HepG2 (cell line): ENCODE data around the gene RNU11. TPM values are rescaled to one million over a fixed set of nuclear protein-coding genes. Genes with fewer than 3 reads are reported as not detected.

Experiments
- ARID2 ChIP-seq: sonication (generic); formaldehyde crosslinking; IDR thresholded peaks from 2 replicates; pipeline ENCODE4 v1.8.1; 2022; ENCODE audit warnings: mild to moderate bottlenecking, missing genetic modification reagents, borderline replicate concordance
- CTCF ChIP-seq: sonication (generic); formaldehyde crosslinking; IDR thresholded peaks from 2 replicates; pipeline ENCODE4 v1.5.0; 2020; ENCODE audit warnings: mild to moderate bottlenecking, missing genetic modification reagents, moderate library complexity
- DNMT3B ChIP-seq: conservative IDR thresholded peaks from 2 replicates; pipeline ENCODE4 v1.6.1; 2016; ENCODE audit warnings: missing biosample characterization, control low read depth
- FOXJ3 ChIP-seq: sonication (generic); formaldehyde crosslinking; IDR thresholded peaks from 2 replicates; pipeline ENCODE4 v1.4.0; 2020; ENCODE audit warnings: missing genetic modification reagents, mild to moderate bottlenecking, borderline replicate concordance
- FOXO4 ChIP-seq: sonication (generic); formaldehyde crosslinking; conservative IDR thresholded peaks from 2 replicates; pipeline ENCODE4 v1.8.1; 2023; ENCODE audit warnings: missing genetic modification reagents
- HOXA7 ChIP-seq: sonication (generic); formaldehyde crosslinking; IDR thresholded peaks from 2 replicates; pipeline ENCODE4 v1.8.1; 2022; ENCODE audit warnings: mild to moderate bottlenecking, missing genetic modification reagents, moderate library complexity
- MXD4 ChIP-seq: IDR thresholded peaks from 2 replicates; pipeline ENCODE4 v1.6.1; 2016; ENCODE audit warnings: mild to moderate bottlenecking, missing biosample characterization, missing genetic modification reagents
- NFKB2 ChIP-seq: sonication (generic); formaldehyde crosslinking; IDR thresholded peaks from 2 replicates; pipeline ENCODE4 v1.4.0; 2020; ENCODE audit warnings: missing genetic modification reagents, borderline replicate concordance
- NR0B2 ChIP-seq: sonication (generic); formaldehyde crosslinking; IDR thresholded peaks from 2 replicates; pipeline ENCODE4 v1.4.0; 2020; ENCODE audit warnings: mild to moderate bottlenecking, missing genetic modification reagents
- PHB2 ChIP-seq: fragments of 450-650 bp; IDR thresholded peaks from 2 replicates; pipeline ENCODE4 v1.6.1; 2018; ENCODE audit not compliant: partially characterized antibody
- ZFY ChIP-seq: sonication (generic); formaldehyde crosslinking; IDR thresholded peaks from 2 replicates; pipeline ENCODE4 v1.4.0; 2020; ENCODE audit warnings: missing genetic modification reagents
- ZHX1 ChIP-seq: sonication (generic); formaldehyde crosslinking; IDR thresholded peaks from 2 replicates; pipeline ENCODE4 v1.8.1; 2022; ENCODE audit warnings: low read depth, mild to moderate bottlenecking, missing genetic modification reagents
- ZNF687 ChIP-seq: sonication (generic); formaldehyde crosslinking; IDR thresholded peaks from 2 replicates; pipeline ENCODE4 v1.5.1; 2020; ENCODE audit warnings: mild to moderate bottlenecking, missing genetic modification reagents, moderate library complexity
- ZNF766 ChIP-seq: sonication (generic); formaldehyde crosslinking; IDR thresholded peaks from 2 replicates; pipeline ENCODE4 v1.5.0; 2020; ENCODE audit warnings: missing genetic modification reagents, borderline replicate concordance
- ZNF775 ChIP-seq: sonication (generic); formaldehyde crosslinking; IDR thresholded peaks from 2 replicates; pipeline ENCODE4 v1.4.0; 2020; ENCODE audit warnings: missing genetic modification reagents, mild to moderate bottlenecking, moderate library complexity, borderline replicate concordance
- ZNF781 ChIP-seq: sonication (generic); formaldehyde crosslinking; IDR thresholded peaks from 2 replicates; pipeline ENCODE4 v1.5.1; 2020; ENCODE audit warnings: borderline replicate concordance, mild to moderate bottlenecking, missing genetic modification reagents; ENCODE audit errors: not compliant biosample characterization
- polyA plus RNA-seq, 8 experiments: library from polyadenylated mRNA; depleted of rRNA in 3 of 8; stranded (reverse) in 7 of 8; unstranded in 1 of 8; fragments of >200 nt; fragmentation: Illumina TruSeq in 4 of 8; extraction: Trizol in 4 of 8; gene quantifications; 2 replicates each; pipeline versions ENCODE4 v1.2.1 to v1.2.3, GENCODE V29; 2011 to 2016; ENCODE audit warnings: low read depth in 4 of 8, missing spikeins in 1 of 8, mixed read lengths in 1 of 8; ENCODE audit not compliant: insufficient read depth in 1 of 8
- total RNA-seq, 5 experiments: library from RNA; depleted of rRNA; stranded (reverse); fragments of >200 nt; fragmentation: Illumina TruSeq; extraction: Trizol; gene quantifications; 2 replicates each; pipeline ENCODE4 v1.2.3, GENCODE V29; 2016; ENCODE audit warnings: low read depth in 1 of 5

RNU11 gene
- total and polyA plus RNA-seq, 2 of the 13 experiments (the other 11 are each of a cell fraction or from before 2014, with no cell fraction given) = not detected

GRCh38 chr1:28642847-28643635, 5.4 kb upstream of the RNU11 start, which contains the start of gene TAF12 (continued):
- TF ChIP-seq CTCF = peak; percentile 88
- TF ChIP-seq ZFY (CRISPR knock-in tag) = peak; percentile 93
- peak; percentile 93; the same call in 1 of the 2 replicates for TF ChIP-seq ZNF766 (CRISPR knock-in tag)
- TF ChIP-seq MXD4 = 0 out of 2 replicates have a peak, but pooled peaks have one; percentile 89
- no peak for TF ChIP-seq ZNF775
- peak; percentile 45 for TF ChIP-seq FOXJ3 (CRISPR knock-in tag)
- TF ChIP-seq PHB2 = no peak
- peak; percentile 86 for TF ChIP-seq DNMT3B (CRISPR knock-in tag)
- peak; percentile 83; the same call in 1 of the 2 replicates for TF ChIP-seq ZHX1 (CRISPR knock-in tag)
- TF ChIP-seq FOXO4 (CRISPR knock-in tag) = 0 out of 2 replicates have a peak, but pooled peaks have one; percentile 37
- peak; percentile 81; the same call in 1 of the 2 replicates for TF ChIP-seq NFKB2 (CRISPR knock-in tag)
- peak; percentile 64; the same call in 1 of the 2 replicates for TF ChIP-seq NR0B2 (CRISPR knock-in tag)
- no peak for TF ChIP-seq ARID2 (CRISPR knock-in tag)
- TF ChIP-seq ZNF781 (CRISPR knock-in tag) = peak; percentile 55
- peak; percentile 97 for TF ChIP-seq ZNF687
- TF ChIP-seq HOXA7 (CRISPR knock-in tag) = no peak
